Naive B cell (primary cell): Measurements from ENCODE around the gene HTT. TPM values are rescaled to one million over a fixed set of nuclear protein-coding genes. Genes with fewer than 3 reads are reported as not detected.

Source experiments
- ATAC-seq, 2 donors: fragments of 150-1000 bp; cut with Tn5 transposase; 2 replicates each; pipeline ENCODE4 v1.10.0; 2021; ENCODE audit warnings: low read depth in 2 of 2, mild to moderate bottlenecking in 2 of 2, moderate library complexity in 2 of 2
- DNase-seq: peaks from one replicate; pipeline ENCODE4 v3.0.0; 2022
- H3K27ac Mint-ChIP-seq, 6 donors: one replicate each; pipeline ENCODE4 v1.8.0; 2020 to 2022; ENCODE audit warnings: mild to moderate bottlenecking in 6 of 6, mixed read lengths in 6 of 6, moderate library complexity in 5 of 6, inconsistent platforms in 2 of 6
- H3K27me3 Mint-ChIP-seq, 3 donors: one replicate each; pipeline ENCODE4 v1.8.0; 2021 to 2022; ENCODE audit warnings: mixed read lengths in 3 of 3, mild to moderate bottlenecking in 1 of 3
- H3K36me3 Mint-ChIP-seq, 2 donors: one replicate each; pipeline ENCODE4 v1.8.0; 2020 to 2022; ENCODE audit warnings: mixed read lengths in 2 of 2, inconsistent platforms in 1 of 2, mild to moderate bottlenecking in 1 of 2
- H3K4me1 Mint-ChIP-seq, 3 donors: one replicate each; pipeline ENCODE4 v1.8.0; 2020 to 2022; ENCODE audit warnings: mixed read lengths in 3 of 3, inconsistent platforms in 1 of 3, mild to moderate bottlenecking in 1 of 3, moderate library complexity in 1 of 3
- H3K4me3 Mint-ChIP-seq, 8 donors: one replicate each; pipeline ENCODE4 v1.8.0; 2020 to 2022; ENCODE audit warnings: mild to moderate bottlenecking in 8 of 8, mixed read lengths in 8 of 8, moderate library complexity in 8 of 8, inconsistent platforms in 2 of 8
- H3K9me3 Mint-ChIP-seq, 7 donors: one replicate each; pipeline ENCODE4 v1.8.0; 2020 to 2022; ENCODE audit warnings: mixed read lengths in 7 of 7, mild to moderate bottlenecking in 5 of 7, inconsistent platforms in 2 of 7, moderate library complexity in 1 of 7
- polyA plus RNA-seq, 6 donors: library from polyadenylated mRNA; unstranded; fragments of 300-500 nt; fragmentation: Illumina TruSeq; gene quantifications; one replicate each; pipeline ENCODE4 v1.2.3, GENCODE V29; 2021; ENCODE audit warnings: low read depth in 6 of 6

The HTT gene
- polyA plus RNA-seq, 6 donors from 2014 or later = 8.7 to 15.4 (median 11.0) TPM

- peaks cover 4 to 15% of the 10 kb centered on the region in 2 donors for H3K36me3 Mint-ChIP-seq
- H3K9me3 Mint-ChIP-seq = peaks cover 4 to 28% (median 15%) of the 10 kb centered on the region in 7 donors
- H3K4me1 Mint-ChIP-seq = peaks cover 0 to 3% (median 0%) of the 10 kb centered on the region in 3 donors
- no peak overlapping the region for H3K27ac Mint-ChIP-seq
- DNase-seq = no peak
- no peak overlapping the region for H3K4me3 Mint-ChIP-seq
- H3K27me3 Mint-ChIP-seq = peaks cover 0 to 39% (median 11%) of the 10 kb centered on the region in 3 donors
- ATAC-seq = no peak
These were observed 206.0 kb downstream of the HTT start for GRCh38 chr4:3280466-3280865.

GRCh38 chr4:3283483-3283882 lies 209.0 kb downstream of the HTT start:
- peaks cover 4 to 8% of the 10 kb centered on the region in 2 donors for H3K36me3 Mint-ChIP-seq
- ATAC-seq (no peak), DNase-seq (no peak)
- H3K4me1 Mint-ChIP-seq = peaks cover 7 to 16% (median 14%) of the 10 kb centered on the region in 3 donors
- H3K27me3 Mint-ChIP-seq = peaks cover 0 to 39% (median 11%) of the 10 kb centered on the region in 3 donors
- peak overlapping the region in 1 of 8 donors; percentile 18 for H3K4me3 Mint-ChIP-seq
- H3K27ac Mint-ChIP-seq = no peak overlapping the region
- peaks cover 4 to 24% (median 13%) of the 10 kb centered on the region in 7 donors for H3K9me3 Mint-ChIP-seq

DNA sequence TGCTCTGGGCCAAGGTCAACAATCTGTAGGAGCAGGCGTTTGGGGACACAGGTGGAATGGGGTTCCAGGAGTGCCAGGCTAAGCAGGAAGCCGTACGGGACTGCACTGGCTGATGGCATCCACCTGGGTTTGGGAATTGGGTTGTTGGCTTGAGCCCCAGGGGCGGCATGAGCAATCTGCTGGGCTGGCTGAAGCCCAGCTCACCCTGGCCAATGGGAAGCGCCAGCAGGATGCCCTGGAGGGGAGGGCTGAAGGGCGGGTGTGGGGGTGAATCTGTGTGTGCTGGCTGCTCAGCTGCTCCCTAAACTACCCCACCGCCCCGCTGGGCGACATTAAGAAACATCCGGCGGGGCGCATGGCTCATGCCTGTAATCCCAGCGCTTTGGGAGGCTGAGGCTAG lies 209.4 kb downstream of the HTT start:
- Mint-ChIP-seq H3K4me3 (no peak overlapping the region), H3K27ac (peak overlapping the region in 1 of 6 donors; percentile 38), H3K27me3 (peaks cover 0 to 38% (median 11%) of the 10 kb centered on the region in 3 donors), H3K9me3 (peaks cover 4 to 19% (median 13%) of the 10 kb centered on the region in 7 donors), H3K4me1 (peaks cover 7 to 16% (median 14%) of the 10 kb centered on the region in 3 donors), H3K36me3 (peaks cover 2 to 8% of the 10 kb centered on the region in 2 donors)
- no peak for DNase-seq
- ATAC-seq = no peak

GRCh38 chr4:3284734-3285557 lies 210.5 kb downstream of the HTT start:
- H3K36me3 Mint-ChIP-seq = peaks cover 0 to 8% of the 10 kb centered on the region in 2 donors
- DNase-seq (no peak), ATAC-seq (no peak)
- H3K27ac Mint-ChIP-seq = no peak overlapping the region
- H3K9me3 Mint-ChIP-seq = peaks cover 4 to 17% (median 10%) of the 10 kb centered on the region in 7 donors
- H3K4me1 Mint-ChIP-seq = peaks cover 7 to 16% (median 14%) of the 10 kb centered on the region in 3 donors
- peak overlapping the region in 6 of 8 donors; percentile 20 to 43 (median 26) for H3K4me3 Mint-ChIP-seq
- peaks cover 5 to 33% (median 15%) of the 10 kb centered on the region in 3 donors for H3K27me3 Mint-ChIP-seq

DNA sequence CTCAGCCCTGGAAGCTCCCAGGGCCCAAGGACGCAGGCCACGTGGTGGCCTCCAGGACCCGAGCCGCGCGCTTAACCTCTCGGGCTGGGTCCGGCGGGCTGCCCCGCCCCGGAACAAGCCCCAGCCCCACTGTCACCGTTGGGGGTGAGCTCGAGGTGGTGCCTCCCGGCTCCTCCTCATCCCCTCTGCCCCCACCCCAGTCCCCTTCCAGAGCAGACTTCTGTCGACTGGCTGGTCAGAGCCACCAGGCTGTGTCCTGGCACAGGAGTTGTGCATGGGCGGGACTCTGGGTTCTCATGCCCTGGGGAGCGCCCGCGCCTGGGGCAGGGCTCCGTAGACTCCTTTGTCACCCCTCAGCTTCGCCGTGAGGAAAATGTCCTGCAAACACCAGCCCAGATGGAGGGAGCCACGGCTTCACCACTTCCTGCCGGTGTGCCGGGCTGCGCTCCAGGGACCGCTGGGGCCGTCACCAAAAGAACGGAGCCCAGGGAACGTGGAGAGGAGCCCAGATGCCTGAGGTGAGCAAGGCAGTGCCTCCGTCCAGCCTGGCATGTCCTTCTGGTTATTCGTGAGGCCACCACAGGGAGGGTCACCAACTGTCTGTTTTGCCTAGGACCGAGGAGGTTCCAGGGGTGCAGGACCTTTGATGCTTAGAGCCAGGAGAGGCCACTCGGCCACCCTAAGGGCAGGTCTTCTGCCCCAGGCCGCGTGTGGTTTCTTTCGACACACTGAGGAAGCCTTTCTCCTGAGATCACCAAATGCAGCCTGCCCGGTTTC lies 211.3 kb downstream of the HTT start:
- peaks cover 0 to 8% of the 10 kb centered on the region in 2 donors for H3K36me3 Mint-ChIP-seq
- H3K4me3 Mint-ChIP-seq = peak overlapping the region; percentile 26 to 86 (median 62)
- H3K4me1 Mint-ChIP-seq = peaks cover 7 to 16% (median 14%) of the 10 kb centered on the region in 3 donors
- peaks cover 4 to 14% (median 7%) of the 10 kb centered on the region in 7 donors for H3K9me3 Mint-ChIP-seq
- peak; percentile 15 to 31 for ATAC-seq
- DNase-seq = no peak
- H3K27ac Mint-ChIP-seq = peak overlapping the region in 3 of 6 donors; percentile 36 to 89 (median 44)
- peaks cover 11 to 33% (median 22%) of the 10 kb centered on the region in 3 donors for H3K27me3 Mint-ChIP-seq

GRCh38 chr4:3286335-3287175 lies 212.1 kb downstream of the HTT start:
- Mint-ChIP-seq H3K9me3 (peaks cover 4 to 11% (median 4%) of the 10 kb centered on the region in 7 donors), H3K4me1 (peaks cover 9 to 19% (median 16%) of the 10 kb centered on the region in 3 donors), H3K4me3 (peak overlapping the region; percentile 26 to 86 (median 62)), H3K27me3 (peaks cover 11 to 33% (median 22%) of the 10 kb centered on the region in 3 donors), H3K36me3 (peaks cover 0 to 7% of the 10 kb centered on the region in 2 donors), H3K27ac (peak overlapping the region in 3 of 6 donors; percentile 9 to 89 (median 36))
- DNase-seq (peak; percentile 73), ATAC-seq (peak; percentile 99 to 100)

- no peak for ATAC-seq
- peak overlapping the region in 1 of 8 donors; percentile 37 for H3K4me3 Mint-ChIP-seq
- peak overlapping the region in 1 of 6 donors; percentile 47 for H3K27ac Mint-ChIP-seq
- no peak for DNase-seq
- peaks cover 11 to 34% (median 22%) of the 10 kb centered on the region in 3 donors for H3K27me3 Mint-ChIP-seq
- H3K36me3 Mint-ChIP-seq = peaks cover 0 to 8% of the 10 kb centered on the region in 2 donors
- peaks cover 0 to 5% (median 0%) of the 10 kb centered on the region in 7 donors for H3K9me3 Mint-ChIP-seq
- peaks cover 14 to 23% (median 22%) of the 10 kb centered on the region in 3 donors for H3K4me1 Mint-ChIP-seq
These were observed 212.9 kb downstream of the HTT start for GRCh38 chr4:3287271-3287971.

DNA sequence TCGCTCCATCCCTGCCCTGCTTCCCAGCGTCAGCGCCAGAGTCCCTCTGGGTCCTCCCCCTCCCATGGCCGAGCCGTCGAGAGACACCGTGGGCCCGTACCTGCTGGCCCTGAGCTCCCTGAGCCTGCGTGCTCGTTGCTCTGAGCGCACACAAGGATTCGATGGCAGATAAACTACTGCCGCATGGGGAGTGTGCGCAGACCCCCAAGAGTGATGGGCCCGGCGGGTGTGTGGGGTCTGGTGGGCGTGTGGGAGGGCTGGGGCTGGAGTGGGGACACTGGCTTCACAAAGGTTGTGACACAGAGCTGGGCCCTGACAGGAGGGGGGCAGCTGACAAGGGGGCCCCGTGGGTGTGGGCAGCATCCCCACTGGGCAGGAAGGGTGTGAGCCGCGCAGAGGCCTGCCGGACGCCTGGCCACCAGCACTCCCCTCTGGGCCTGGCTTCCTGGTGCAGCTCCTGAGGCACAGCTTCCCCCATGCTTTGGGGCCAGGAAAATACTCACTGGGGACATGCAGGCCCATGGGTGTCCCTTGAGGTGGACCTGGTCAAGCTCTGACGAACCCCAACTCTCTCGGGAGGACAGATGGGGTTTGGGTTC lies 213.6 kb downstream of the HTT start:
- Mint-ChIP-seq H3K36me3 (peaks cover 0 to 8% of the 10 kb centered on the region in 2 donors), H3K4me3 (no peak overlapping the region)

DNA sequence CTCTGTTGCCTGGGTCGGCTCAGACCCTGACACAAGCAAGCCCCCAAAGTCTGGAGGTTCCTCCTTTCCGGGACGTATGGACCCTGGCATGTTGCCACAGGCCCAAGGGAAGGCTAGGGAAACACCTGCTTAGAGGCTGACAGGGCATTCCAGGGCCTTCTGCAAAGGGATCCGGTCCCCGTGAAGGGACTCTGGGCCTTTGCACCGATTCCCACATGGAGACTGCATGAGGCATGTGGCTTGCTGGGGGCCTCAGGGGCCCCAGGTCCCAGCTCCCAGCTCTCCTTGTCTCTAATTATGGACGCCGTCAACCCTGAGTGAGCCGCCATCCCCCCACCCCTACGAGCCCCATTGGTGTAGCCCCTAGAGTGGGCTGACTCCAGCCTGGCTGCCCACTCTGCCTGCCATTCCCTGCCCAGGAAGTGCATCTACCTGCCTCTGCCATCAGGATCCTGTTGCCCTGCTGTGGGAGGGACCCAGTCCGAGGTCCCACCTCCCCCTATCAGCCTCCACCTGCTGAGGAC lies 214.2 kb downstream of the HTT start:
- H3K9me3 Mint-ChIP-seq = peaks cover 0 to 1% (median 0%) of the 10 kb centered on the region in 7 donors
- H3K36me3 Mint-ChIP-seq = peaks cover 0 to 8% of the 10 kb centered on the region in 2 donors
- H3K4me3 Mint-ChIP-seq = no peak overlapping the region
- peaks cover 18 to 26% (median 26%) of the 10 kb centered on the region in 3 donors for H3K4me1 Mint-ChIP-seq
- no peak for ATAC-seq
- H3K27me3 Mint-ChIP-seq = peaks cover 11 to 25% (median 12%) of the 10 kb centered on the region in 3 donors
- H3K27ac Mint-ChIP-seq = no peak overlapping the region
- DNase-seq = no peak

More for the DNA sequence above, 213.6 kb downstream of the HTT start:
- Mint-ChIP-seq H3K4me1 (peaks cover 14 to 23% (median 22%) of the 10 kb centered on the region in 3 donors), H3K9me3 (peaks cover 0 to 1% (median 0%) of the 10 kb centered on the region in 7 donors), H3K27ac (no peak overlapping the region), H3K27me3 (peaks cover 11 to 30% (median 18%) of the 10 kb centered on the region in 3 donors)
- ATAC-seq = no peak
- DNase-seq = no peak

GRCh38 chr4:3290476-3290875 lies 216.0 kb downstream of the HTT start:
- peak overlapping the region in 5 of 8 donors; percentile 3 to 63 (median 50) for H3K4me3 Mint-ChIP-seq

GRCh38 chr4:3290889-3291321 lies 216.4 kb downstream of the HTT start:
- peaks cover 11 to 21% (median 11%) of the 10 kb centered on the region in 3 donors for H3K27me3 Mint-ChIP-seq
- ATAC-seq = no peak

More at GRCh38 chr4:3290476-3290875, 216.0 kb downstream of the HTT start:
- Mint-ChIP-seq H3K36me3 (peaks cover 0 to 8% of the 10 kb centered on the region in 2 donors), H3K9me3 (peaks cover 0 to 1% (median 0%) of the 10 kb centered on the region in 7 donors), H3K27ac (no peak overlapping the region), H3K4me1 (peaks cover 26 to 32% (median 28%) of the 10 kb centered on the region in 3 donors), H3K27me3 (peaks cover 11 to 21% (median 11%) of the 10 kb centered on the region in 3 donors)
- ATAC-seq = no peak
- DNase-seq = no peak

More at GRCh38 chr4:3290889-3291321, 216.4 kb downstream of the HTT start:
- peaks cover 0 to 1% (median 0%) of the 10 kb centered on the region in 7 donors for H3K9me3 Mint-ChIP-seq
- no peak for DNase-seq
- H3K27ac Mint-ChIP-seq = no peak overlapping the region
- peak overlapping the region in 5 of 8 donors; percentile 3 to 62 (median 45) for H3K4me3 Mint-ChIP-seq
- H3K4me1 Mint-ChIP-seq = peaks cover 25 to 29% (median 26%) of the 10 kb centered on the region in 3 donors
- peaks cover 0 to 8% of the 10 kb centered on the region in 2 donors for H3K36me3 Mint-ChIP-seq
